ENCODE measurements around the gene C2CD4C.

GRCh38 chr19:434152-434960 is 25.4 kb upstream of the C2CD4C start:
- TF ChIP-seq POLR2A (IDR thresholded peaks at IDR 0.05; ENCODE audit: borderline replicate concordance, extremely low read depth, insufficient read depth, insufficient read length) (no peak), POLR2AphosphoS5 (IDR thresholded peaks at IDR 0.05; ENCODE audit: low read depth, low read length) (no peak), REST (IDR thresholded peaks at IDR 0.05; ENCODE audit: low read depth) (no peak), EZH2 (IDR thresholded peaks at IDR 0.05) (no peak), MAX (IDR thresholded peaks at IDR 0.05) (no peak), CTCF (IDR thresholded peaks at IDR 0.05 in 2 of 3, conservative IDR thresholded peaks at IDR 0.05 in 1 of 3; ENCODE audit: borderline replicate concordance in 1 of 3, insufficient read depth in 1 of 3, low read depth in 2 of 3, low read length in 2 of 3) (no peak), JUND (IDR thresholded peaks at IDR 0.05) (no peak), ATF3 (IDR thresholded peaks at IDR 0.05) (no peak), EZH2phosphoT487 (IDR thresholded peaks at IDR 0.05; ENCODE audit: borderline replicate concordance) (no peak), SP1 (IDR thresholded peaks at IDR 0.05; ENCODE audit: low read depth) (no peak), YY1 (IDR thresholded peaks at IDR 0.05; ENCODE audit: extremely low read depth, insufficient replicate concordance, low read depth, low read length) (no peak)
- TF ChIP-seq, protein P1, sequence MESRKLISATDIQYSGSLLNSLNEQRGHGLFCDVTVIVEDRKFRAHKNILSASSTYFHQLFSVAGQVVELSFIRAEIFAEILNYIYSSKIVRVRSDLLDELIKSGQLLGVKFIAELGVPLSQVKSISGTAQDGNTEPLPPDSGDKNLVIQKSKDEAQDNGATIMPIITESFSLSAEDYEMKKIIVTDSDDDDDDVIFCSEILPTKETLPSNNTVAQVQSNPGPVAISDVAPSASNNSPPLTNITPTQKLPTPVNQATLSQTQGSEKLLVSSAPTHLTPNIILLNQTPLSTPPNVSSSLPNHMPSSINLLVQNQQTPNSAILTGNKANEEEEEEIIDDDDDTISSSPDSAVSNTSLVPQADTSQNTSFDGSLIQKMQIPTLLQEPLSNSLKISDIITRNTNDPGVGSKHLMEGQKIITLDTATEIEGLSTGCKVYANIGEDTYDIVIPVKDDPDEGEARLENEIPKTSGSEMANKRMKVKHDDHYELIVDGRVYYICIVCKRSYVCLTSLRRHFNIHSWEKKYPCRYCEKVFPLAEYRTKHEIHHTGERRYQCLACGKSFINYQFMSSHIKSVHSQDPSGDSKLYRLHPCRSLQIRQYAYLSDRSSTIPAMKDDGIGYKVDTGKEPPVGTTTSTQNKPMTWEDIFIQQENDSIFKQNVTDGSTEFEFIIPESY (IDR thresholded peaks at IDR 0.05; ENCODE audit: extremely low read depth, insufficient replicate concordance, low read length): no peak

Data from HCT116 (cell line).